PC-9 (cell line): ENCODE measurements around the gene MIGA2.

Source experiments
- EZH2 ChIP-seq: fragments of 200-600 bp; sonication (generic); IDR thresholded peaks from 2 replicates; pipeline ENCODE4 v1.8.0; 2017; ENCODE audit warnings: antibody characterized with exemption, low read depth
- TF ChIP-seq, protein P1 (sequence below): fragments of 200-600 bp; sonication (generic); conservative IDR thresholded peaks from 2 replicates; pipeline ENCODE4 v1.6.1; 2017; ENCODE audit warnings: mixed run types, antibody characterized with exemption, mild to moderate bottlenecking, moderate library complexity

DNA sequence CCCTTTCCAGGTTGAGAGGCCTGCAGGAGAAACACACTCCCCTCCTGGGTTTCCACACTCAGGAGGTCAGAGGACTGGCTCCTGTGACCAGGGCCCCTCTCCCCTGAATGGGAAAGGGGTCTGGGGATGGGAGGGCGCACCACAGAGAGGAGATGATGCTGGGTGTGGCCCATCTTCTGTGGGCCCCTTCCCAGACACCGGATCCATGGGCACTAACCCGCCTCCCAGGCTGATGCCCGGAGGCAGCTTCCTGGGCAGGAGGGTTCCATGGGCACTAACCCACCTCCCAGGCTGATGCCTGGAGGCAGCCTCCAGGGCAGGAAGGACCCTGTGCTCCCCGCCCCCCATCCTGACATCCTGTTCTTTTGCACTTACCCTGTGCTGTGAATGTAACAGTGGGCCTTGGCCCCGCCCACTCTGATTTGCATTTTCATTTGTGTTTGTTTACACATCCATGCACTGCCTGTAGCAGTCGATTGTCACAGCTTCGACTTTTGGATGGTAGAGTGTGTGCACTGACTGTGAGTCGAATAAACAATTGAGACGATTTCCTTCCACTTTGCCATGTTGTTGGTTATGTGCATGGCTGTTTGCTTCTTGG lies 35.2 kb downstream of the MIGA2 start:
- TF ChIP-seq, protein P1, sequence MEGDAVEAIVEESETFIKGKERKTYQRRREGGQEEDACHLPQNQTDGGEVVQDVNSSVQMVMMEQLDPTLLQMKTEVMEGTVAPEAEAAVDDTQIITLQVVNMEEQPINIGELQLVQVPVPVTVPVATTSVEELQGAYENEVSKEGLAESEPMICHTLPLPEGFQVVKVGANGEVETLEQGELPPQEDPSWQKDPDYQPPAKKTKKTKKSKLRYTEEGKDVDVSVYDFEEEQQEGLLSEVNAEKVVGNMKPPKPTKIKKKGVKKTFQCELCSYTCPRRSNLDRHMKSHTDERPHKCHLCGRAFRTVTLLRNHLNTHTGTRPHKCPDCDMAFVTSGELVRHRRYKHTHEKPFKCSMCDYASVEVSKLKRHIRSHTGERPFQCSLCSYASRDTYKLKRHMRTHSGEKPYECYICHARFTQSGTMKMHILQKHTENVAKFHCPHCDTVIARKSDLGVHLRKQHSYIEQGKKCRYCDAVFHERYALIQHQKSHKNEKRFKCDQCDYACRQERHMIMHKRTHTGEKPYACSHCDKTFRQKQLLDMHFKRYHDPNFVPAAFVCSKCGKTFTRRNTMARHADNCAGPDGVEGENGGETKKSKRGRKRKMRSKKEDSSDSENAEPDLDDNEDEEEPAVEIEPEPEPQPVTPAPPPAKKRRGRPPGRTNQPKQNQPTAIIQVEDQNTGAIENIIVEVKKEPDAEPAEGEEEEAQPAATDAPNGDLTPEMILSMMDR: no peak
- no peak for TF ChIP-seq EZH2
